ENCODE results near the gene ARHGAP35. TPM values are rescaled to one million over a fixed set of nuclear protein-coding genes. Genes with fewer than 3 reads are reported as not detected.
A peak's percentile ranks its signal among the peaks of the same experiment; 100 is the strongest.

Gene ARHGAP35
- total RNA-seq, 2 donors from 2014 or later: 59.1 to 76.5 TPM

GRCh38 chr19:46840498-46840942 lies 20.3 kb upstream of the ARHGAP35 start:
- no peak overlapping the region for H3K4me3 ChIP-seq
- no peak for DNase-seq (ENCODE audit: low spot score)
- H3K9me3 ChIP-seq: no peaks in the 10 kb centered on the region
- H3K4me1 ChIP-seq: peaks cover 0 to 34% of the 10 kb centered on the region in 2 donors
- peak; percentile 75 to 87 for TF ChIP-seq CTCF (IDR thresholded peaks at IDR 0.05)
- peaks cover 43% of the 10 kb centered on the region for H3K36me3 ChIP-seq
- peak overlapping the region; percentile 82 to 93 for H3K27ac ChIP-seq
- H3K27me3 ChIP-seq: no peaks in the 10 kb centered on the region

GRCh38 chr19:46841458-46842083 lies 19.2 kb upstream of the ARHGAP35 start:
- Histone ChIP-seq H3K36me3 (peaks cover 47% of the 10 kb centered on the region), H3K27me3 (no peaks in the 10 kb centered on the region), H3K27ac (peak overlapping the region; percentile 82 to 93), H3K4me3 (no peak overlapping the region), H3K4me1 (peaks cover 0 to 29% of the 10 kb centered on the region in 2 donors), H3K9me3 (no peaks in the 10 kb centered on the region)
- peak; percentile 83 for DNase-seq (ENCODE audit: low spot score)
- no peak for TF ChIP-seq CTCF (IDR thresholded peaks at IDR 0.05)

GRCh38 chr19:46842791-46843190 lies 18.0 kb upstream of the ARHGAP35 start:
- TF ChIP-seq CTCF (IDR thresholded peaks at IDR 0.05): no peak
- Histone ChIP-seq H3K27me3 (no peaks in the 10 kb centered on the region), H3K4me3 (no peak overlapping the region), H3K27ac (peak overlapping the region; percentile 82 to 93), H3K36me3 (peaks cover 44% of the 10 kb centered on the region), H3K9me3 (no peaks in the 10 kb centered on the region), H3K4me1 (peaks cover 0 to 24% of the 10 kb centered on the region in 2 donors)
- DNase-seq (ENCODE audit: low spot score): no peak

- no peaks in the 10 kb centered on the region for H3K27me3 ChIP-seq
- DNase-seq (ENCODE audit: low spot score): no peak
- H3K4me1 ChIP-seq: peaks cover 0 to 25% of the 10 kb centered on the region in 2 donors
- H3K9me3 ChIP-seq: no peaks in the 10 kb centered on the region
- H3K27ac ChIP-seq: no peak overlapping the region
- TF ChIP-seq CTCF (IDR thresholded peaks at IDR 0.05): no peak
- no peak overlapping the region for H3K4me3 ChIP-seq
- peaks cover 35% of the 10 kb centered on the region for H3K36me3 ChIP-seq
Measured at GRCh38 chr19:46844067-46844489, 16.7 kb upstream of the ARHGAP35 start.

GRCh38 chr19:46845959-46846459 lies 14.8 kb upstream of the ARHGAP35 start:
- no peaks in the 10 kb centered on the region for H3K27me3 ChIP-seq
- TF ChIP-seq CTCF (IDR thresholded peaks at IDR 0.05): no peak
- H3K36me3 ChIP-seq: peaks cover 27% of the 10 kb centered on the region
- peaks cover 0 to 30% of the 10 kb centered on the region in 2 donors for H3K4me1 ChIP-seq
- no peak for DNase-seq (ENCODE audit: low spot score)
- no peaks in the 10 kb centered on the region for H3K9me3 ChIP-seq
- no peak overlapping the region for H3K27ac ChIP-seq
- H3K4me3 ChIP-seq: no peak overlapping the region

All from right atrium auricular region (tissue), 2 donors.